ENCODE data around the gene VWC2L.

VWC2L gene

GRCh38 chr2:214593727-214594126 is 182.9 kb downstream of the VWC2L start:
- no peak for DNase-seq (ENCODE audit: low read depth)

GRCh38 chr2:214601852-214602633 is 191.2 kb downstream of the VWC2L start:
- DNase-seq (ENCODE audit: low read depth), result no peak

- DNase-seq (ENCODE audit: low read depth), result no peak
Measured at GRCh38 chr2:214604861-214605260, 194.0 kb downstream of the VWC2L start.

GRCh38 chr2:214607051-214607450 is 196.2 kb downstream of the VWC2L start:
- no peak for DNase-seq (ENCODE audit: low read depth)

- no peak for DNase-seq (ENCODE audit: low read depth)
Measured at GRCh38 chr2:214611015-214611414, 200.2 kb downstream of the VWC2L start.

- DNase-seq (ENCODE audit: low read depth), result no peak
Measured at GRCh38 chr2:214624166-214624760, 213.4 kb downstream of the VWC2L start.

- DNase-seq (ENCODE audit: low read depth), result no peak
Measured at GRCh38 chr2:214628091-214628490, 217.2 kb downstream of the VWC2L start.
